PFSK-1 (cell line): Measurements from ENCODE around the gene NKAP.

Experiments used
- FOXP2 ChIP-seq: optimal IDR thresholded peaks from 2 replicates; pipeline ENCODE3; 2011; ENCODE audit warnings: borderline replicate concordance, control low read depth, inconsistent platforms; ENCODE audit not compliant: insufficient read depth; ENCODE audit errors: extremely low read length, extremely low read depth
- POLR2AphosphoS5 ChIP-seq: IDR thresholded peaks from 2 replicates; pipeline ENCODE4 v1.6.1; 2012; ENCODE audit warnings: low read depth, mild to moderate bottlenecking, control low read depth, low read length, moderate library complexity
- SIN3A ChIP-seq: IDR thresholded peaks from 2 replicates; pipeline ENCODE4 v1.6.1; 2012; ENCODE audit warnings: mild to moderate bottlenecking, low read length, moderate library complexity, borderline replicate concordance; ENCODE audit not compliant: insufficient read depth
- TAF1 ChIP-seq: IDR thresholded peaks from 2 replicates; pipeline ENCODE4 v1.6.1; 2012; ENCODE audit warnings: low read length, control low read depth, borderline replicate concordance; ENCODE audit not compliant: insufficient read depth
- TF ChIP-seq, protein P1 (sequence below), 2 experiments: IDR thresholded peaks; 2 replicates each; pipeline versions ENCODE4 v1.6.1 to v1.8.0; 2011 to 2012; ENCODE audit warnings: low read depth in 2 of 2, low read length in 2 of 2, control low read depth in 1 of 2, inconsistent platforms in 1 of 2, mild to moderate bottlenecking in 1 of 2, moderate library complexity in 1 of 2; ENCODE audit not compliant: insufficient read depth in 1 of 2

GRCh38 chrX:119935215-119935874 is 8.2 kb downstream of the NKAP start:
- TF ChIP-seq FOXP2 (no peak), TAF1 (no peak), POLR2AphosphoS5 (no peak), SIN3A (no peak)
- TF ChIP-seq, protein P1, sequence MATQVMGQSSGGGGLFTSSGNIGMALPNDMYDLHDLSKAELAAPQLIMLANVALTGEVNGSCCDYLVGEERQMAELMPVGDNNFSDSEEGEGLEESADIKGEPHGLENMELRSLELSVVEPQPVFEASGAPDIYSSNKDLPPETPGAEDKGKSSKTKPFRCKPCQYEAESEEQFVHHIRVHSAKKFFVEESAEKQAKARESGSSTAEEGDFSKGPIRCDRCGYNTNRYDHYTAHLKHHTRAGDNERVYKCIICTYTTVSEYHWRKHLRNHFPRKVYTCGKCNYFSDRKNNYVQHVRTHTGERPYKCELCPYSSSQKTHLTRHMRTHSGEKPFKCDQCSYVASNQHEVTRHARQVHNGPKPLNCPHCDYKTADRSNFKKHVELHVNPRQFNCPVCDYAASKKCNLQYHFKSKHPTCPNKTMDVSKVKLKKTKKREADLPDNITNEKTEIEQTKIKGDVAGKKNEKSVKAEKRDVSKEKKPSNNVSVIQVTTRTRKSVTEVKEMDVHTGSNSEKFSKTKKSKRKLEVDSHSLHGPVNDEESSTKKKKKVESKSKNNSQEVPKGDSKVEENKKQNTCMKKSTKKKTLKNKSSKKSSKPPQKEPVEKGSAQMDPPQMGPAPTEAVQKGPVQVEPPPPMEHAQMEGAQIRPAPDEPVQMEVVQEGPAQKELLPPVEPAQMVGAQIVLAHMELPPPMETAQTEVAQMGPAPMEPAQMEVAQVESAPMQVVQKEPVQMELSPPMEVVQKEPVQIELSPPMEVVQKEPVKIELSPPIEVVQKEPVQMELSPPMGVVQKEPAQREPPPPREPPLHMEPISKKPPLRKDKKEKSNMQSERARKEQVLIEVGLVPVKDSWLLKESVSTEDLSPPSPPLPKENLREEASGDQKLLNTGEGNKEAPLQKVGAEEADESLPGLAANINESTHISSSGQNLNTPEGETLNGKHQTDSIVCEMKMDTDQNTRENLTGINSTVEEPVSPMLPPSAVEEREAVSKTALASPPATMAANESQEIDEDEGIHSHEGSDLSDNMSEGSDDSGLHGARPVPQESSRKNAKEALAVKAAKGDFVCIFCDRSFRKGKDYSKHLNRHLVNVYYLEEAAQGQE (IDR thresholded peaks at IDR 0.05; ENCODE audit: insufficient read depth in 1 of 2, low read depth in 2 of 2, low read length in 2 of 2), result no peak
